Thoracic aorta (tissue), 2 donors: Measurements from ENCODE around the gene LRRC74B. TPM values are rescaled to one million over a fixed set of nuclear protein-coding genes. Genes with fewer than 3 reads are reported as not detected.
"Not testable (repeated sequence)": the region's sequence is repeated elsewhere in the genome, so short reads cannot be mapped to it uniquely, and the experiment has no call there.

Source experiments
- ATAC-seq: fragments of 150-250 bp; one replicate; pipeline ENCODE4 v1.8.0; 2017; ENCODE audit warnings: low read depth; ENCODE audit not compliant: insufficient number of reproducible peaks, low FRiP score
- DNase-seq: peaks from one replicate; pipeline ENCODE4 v3.0.0-alpha.2; 2020; ENCODE audit warnings: low spot score
- H3K27ac ChIP-seq, 2 donors: fragments of 200-600 bp; sonication (generic); 1 replicate in 1 of 2; 2 replicates in 1 of 2; pipeline ENCODE4 v1.5.1; 2016; ENCODE audit warnings: mild to moderate bottlenecking in 2 of 2, moderate library complexity in 2 of 2
- H3K27me3 ChIP-seq: fragments of 200-600 bp; sonication (generic); replicated peaks from 2 replicates; pipeline ENCODE4 v1.6.0; 2016; ENCODE audit warnings: mild to moderate bottlenecking; ENCODE audit not compliant: insufficient read depth
- H3K36me3 ChIP-seq: fragments of 200-600 bp; sonication (generic); one replicate; pipeline ENCODE4 v1.5.1; 2016
- H3K4me1 ChIP-seq, 2 donors: fragments of 200-600 bp; sonication (generic); 1 replicate in 1 of 2; 2 replicates in 1 of 2; pipeline versions ENCODE4 v1.5.1 to v1.6.0; 2016; ENCODE audit warnings: low read depth in 2 of 2, mild to moderate bottlenecking in 1 of 2; ENCODE audit not compliant: control insufficient read depth in 1 of 2
- H3K4me3 ChIP-seq: fragments of 200-600 bp; sonication (generic); 2 replicates; pipeline ENCODE4 v1.5.1; 2016; ENCODE audit warnings: mild to moderate bottlenecking
- H3K9me3 ChIP-seq: fragments of 200-600 bp; sonication (generic); 2 replicates; pipeline ENCODE4 v1.5.1; 2016
- total RNA-seq, 2 donors: library from RNA; depleted of rRNA; stranded (reverse); fragments of >200 nt; gene quantifications; one replicate each; pipeline versions ENCODE4 v1.1.0 to v1.2.3, GENCODE V29; 2016
- TF ChIP-seq, protein P1 (sequence below): fragments of 200-600 bp; sonication (generic); IDR thresholded peaks from one replicate; pipeline ENCODE4 v1.5.1; 2019; ENCODE audit warnings: antibody characterized with exemption

The LRRC74B gene
- total RNA-seq, 2 donors from 2014 or later: not detected

DNA sequence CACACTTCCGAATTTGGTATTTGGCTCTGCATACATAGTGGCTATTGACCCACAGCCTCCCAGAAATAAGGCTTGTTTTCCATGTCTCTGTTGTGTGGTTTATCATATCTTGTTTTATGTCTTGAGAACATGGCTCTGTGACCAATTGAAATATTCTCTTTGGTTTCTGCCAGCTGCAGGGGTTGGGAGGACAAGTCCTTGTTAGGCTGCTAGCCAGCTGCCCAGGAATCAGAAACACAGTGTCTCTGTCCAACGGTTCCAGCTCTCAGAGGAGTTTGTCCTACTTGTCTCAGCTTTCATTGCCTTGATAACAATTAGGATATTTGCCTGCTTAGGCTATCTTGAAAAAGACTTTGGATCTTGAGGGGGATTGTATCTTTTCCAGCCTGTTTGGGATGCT, 7.3 kb upstream of the LRRC74B start:
- Histone ChIP-seq H3K4me3 (no peak overlapping the region), H3K36me3 (no peaks in the 10 kb centered on the region), H3K27ac (no peak overlapping the region), H3K9me3 (no peaks in the 10 kb centered on the region), H3K27me3 (no peaks in the 10 kb centered on the region), H3K4me1 (no peaks in the 10 kb centered on the region)
- ATAC-seq (no peak), DNase-seq (no peak)
- TF ChIP-seq, protein P1, sequence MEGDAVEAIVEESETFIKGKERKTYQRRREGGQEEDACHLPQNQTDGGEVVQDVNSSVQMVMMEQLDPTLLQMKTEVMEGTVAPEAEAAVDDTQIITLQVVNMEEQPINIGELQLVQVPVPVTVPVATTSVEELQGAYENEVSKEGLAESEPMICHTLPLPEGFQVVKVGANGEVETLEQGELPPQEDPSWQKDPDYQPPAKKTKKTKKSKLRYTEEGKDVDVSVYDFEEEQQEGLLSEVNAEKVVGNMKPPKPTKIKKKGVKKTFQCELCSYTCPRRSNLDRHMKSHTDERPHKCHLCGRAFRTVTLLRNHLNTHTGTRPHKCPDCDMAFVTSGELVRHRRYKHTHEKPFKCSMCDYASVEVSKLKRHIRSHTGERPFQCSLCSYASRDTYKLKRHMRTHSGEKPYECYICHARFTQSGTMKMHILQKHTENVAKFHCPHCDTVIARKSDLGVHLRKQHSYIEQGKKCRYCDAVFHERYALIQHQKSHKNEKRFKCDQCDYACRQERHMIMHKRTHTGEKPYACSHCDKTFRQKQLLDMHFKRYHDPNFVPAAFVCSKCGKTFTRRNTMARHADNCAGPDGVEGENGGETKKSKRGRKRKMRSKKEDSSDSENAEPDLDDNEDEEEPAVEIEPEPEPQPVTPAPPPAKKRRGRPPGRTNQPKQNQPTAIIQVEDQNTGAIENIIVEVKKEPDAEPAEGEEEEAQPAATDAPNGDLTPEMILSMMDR: no peak

DNA sequence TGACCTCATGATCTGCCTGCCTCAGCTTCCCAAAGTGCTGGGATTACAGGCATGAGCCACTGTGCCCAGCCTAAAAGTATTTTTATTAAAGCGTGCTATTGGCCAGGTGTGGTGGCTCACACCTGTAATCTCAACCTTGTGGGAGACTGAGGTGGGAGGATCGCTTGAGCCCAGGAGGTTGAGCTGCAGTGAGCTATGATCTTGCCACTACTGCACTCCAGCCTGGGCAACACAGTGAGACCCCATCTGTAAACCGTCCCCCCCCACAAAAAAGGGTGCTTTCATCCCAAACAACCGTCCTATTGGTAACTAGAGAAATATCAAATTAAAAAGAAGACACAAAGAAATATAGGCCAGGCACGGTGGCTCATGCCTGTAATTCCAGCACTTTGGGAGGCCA, 6.6 kb upstream of the LRRC74B start:
- ATAC-seq, H3K27ac ChIP-seq, DNase-seq, H3K36me3 ChIP-seq, H3K4me3 ChIP-seq, H3K4me1 ChIP-seq, H3K9me3 ChIP-seq, H3K27me3 ChIP-seq: not testable (repeated sequence)

DNA sequence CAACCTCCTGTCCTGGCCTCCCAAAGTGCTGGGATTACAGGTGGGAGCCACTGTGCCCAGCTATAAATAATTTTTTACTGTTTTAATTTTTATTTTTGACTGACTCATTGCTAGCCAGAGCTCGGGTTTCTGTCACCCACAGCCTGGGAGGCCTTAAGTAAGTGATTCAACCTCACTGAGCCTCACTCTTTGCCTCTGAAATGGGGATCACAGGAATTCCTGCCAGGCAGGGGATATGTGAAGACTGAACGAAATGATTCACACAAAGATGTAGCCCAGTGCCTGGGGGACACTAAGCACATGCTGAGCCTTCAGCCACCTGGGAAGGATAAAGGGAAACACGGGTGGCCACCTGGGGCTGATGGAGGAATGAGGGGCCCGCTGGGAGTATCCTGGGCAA, 3.8 kb upstream of the LRRC74B start:
- peaks cover 11 to 14% of the 10 kb centered on the region in 2 donors for H3K4me1 ChIP-seq
- H3K27ac ChIP-seq: no peak overlapping the region
- H3K36me3 ChIP-seq: no peaks in the 10 kb centered on the region
- no peak for DNase-seq
- no peaks in the 10 kb centered on the region for H3K27me3 ChIP-seq
- no peak for ATAC-seq
- TF ChIP-seq, protein P1: no peak
- H3K9me3 ChIP-seq: no peaks in the 10 kb centered on the region
- H3K4me3 ChIP-seq: no peak overlapping the region

DNA sequence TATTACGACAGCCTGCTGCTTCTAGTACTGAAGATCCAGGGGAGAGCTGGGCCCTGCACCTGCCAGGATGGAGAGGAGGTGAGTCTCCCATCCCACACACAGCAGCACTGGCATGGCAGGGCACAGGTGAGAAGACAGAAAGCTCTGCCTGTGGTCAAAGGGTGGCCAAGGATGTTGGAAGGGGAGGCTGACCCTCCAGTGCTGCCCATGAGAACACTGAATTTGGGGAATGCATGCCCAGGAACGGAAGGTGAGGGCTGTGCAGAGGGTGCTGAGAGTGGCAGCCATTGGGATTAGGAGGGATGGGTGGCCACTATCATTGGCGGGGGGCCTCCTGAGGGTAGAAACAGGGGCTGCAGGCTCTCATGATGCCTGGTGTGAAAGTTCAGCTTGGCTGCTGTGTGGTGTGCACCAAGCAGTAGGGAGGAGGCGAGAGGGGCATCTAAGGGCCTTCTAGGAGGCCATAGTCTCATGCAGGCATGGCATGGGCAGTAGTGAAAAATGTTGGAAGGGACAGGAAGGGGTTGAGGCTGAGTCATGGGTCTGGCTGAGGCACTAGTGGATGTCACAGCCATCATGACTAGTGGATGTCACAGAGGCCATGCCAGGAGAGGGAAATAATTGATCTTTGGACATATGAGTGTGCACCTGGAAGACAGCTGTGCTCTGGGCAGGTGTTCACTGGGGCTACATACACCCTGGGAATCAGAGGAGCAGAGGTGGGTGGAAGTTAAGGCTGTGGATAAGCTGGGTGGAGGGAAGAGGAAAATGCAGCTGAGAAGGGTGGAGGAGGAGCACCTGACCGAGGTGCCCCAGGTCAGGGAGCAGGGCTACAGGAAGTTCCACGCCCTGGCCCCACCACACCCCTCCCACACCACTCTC, 2.5 kb upstream of the LRRC74B start:
- H3K36me3 ChIP-seq: no peaks in the 10 kb centered on the region
- H3K9me3 ChIP-seq: no peaks in the 10 kb centered on the region
- H3K4me3 ChIP-seq: no peak overlapping the region
- no peaks in the 10 kb centered on the region for H3K27me3 ChIP-seq
- no peak for DNase-seq
- H3K4me1 ChIP-seq: peaks cover 11 to 14% of the 10 kb centered on the region in 2 donors
- TF ChIP-seq, protein P1: no peak
- peak; percentile 22 for ATAC-seq
- H3K27ac ChIP-seq: no peak overlapping the region

DNA sequence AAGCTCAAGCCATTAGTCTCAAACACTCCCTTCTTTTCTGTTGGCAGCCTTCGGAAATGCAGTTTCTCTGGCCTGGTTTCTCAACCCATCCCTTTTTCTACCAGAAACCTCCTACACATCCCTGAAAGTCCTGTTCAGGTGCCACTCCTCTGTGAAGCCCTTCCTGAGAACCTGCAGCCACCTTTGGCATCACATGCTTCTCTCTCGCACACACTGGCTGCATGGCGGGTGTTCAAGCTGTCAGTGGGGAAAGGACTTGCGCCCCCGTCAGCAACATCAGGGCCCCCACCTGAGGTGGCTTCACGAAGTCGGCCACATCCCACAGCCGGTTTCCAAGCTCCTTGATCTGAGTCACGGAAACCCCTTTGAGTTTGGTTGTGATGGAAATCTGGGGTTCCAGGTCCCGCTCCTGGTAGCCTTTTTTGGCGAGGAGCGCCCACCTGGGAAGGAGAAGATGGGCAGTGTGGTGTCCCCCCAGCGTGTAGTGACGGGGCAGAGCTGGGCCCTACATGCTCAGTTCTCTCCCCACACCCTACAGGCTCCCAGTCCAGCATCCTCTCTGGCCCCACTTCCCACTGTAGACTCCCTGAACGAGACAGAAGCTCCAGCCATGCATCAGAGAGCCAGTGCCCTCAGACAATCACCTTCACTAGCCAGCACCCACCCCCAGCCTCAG, 1.7 kb upstream of the LRRC74B start:
- Histone ChIP-seq H3K4me1 (peaks cover 11 to 14% of the 10 kb centered on the region in 2 donors), H3K4me3 (peak overlapping the region; percentile 72), H3K9me3 (no peaks in the 10 kb centered on the region), H3K36me3 (no peaks in the 10 kb centered on the region), H3K27ac (no peak overlapping the region), H3K27me3 (no peaks in the 10 kb centered on the region)
- no peak for DNase-seq
- TF ChIP-seq, protein P1: no peak
- ATAC-seq: no peak
